ENCODE results near the gene R3HCC1L.

R3HCC1L gene

DNA sequence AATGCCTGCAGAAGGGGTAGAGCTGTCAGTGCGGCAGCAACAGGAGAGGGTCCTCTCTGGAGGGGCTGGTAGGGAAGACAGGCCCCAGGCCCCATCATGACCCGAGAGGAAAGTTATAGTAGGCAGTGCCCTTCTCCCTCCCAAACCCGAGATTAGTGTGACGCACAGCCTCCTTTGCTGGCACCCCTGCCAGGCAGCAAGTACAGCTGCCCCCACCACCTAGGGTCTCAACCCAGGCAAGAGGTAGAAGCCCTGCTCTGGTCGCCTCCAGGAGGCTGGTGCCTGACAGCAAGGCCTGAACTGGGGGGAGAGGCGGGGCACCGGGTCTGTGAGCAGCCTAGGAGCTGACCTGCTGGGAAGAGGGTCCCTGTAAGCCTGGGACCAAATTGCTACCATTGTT is 118.0 kb downstream of the R3HCC1L start:
- TF ChIP-seq POLR2A (IDR thresholded peaks at IDR 0.05; ENCODE audit: low read depth, low read length) (no peak), SPI1 (IDR thresholded peaks at IDR 0.05; ENCODE audit: low read depth, low read length) (no peak), PAX5 (IDR thresholded peaks at IDR 0.05; ENCODE audit: insufficient read depth, low read length, severe bottlenecking) (no peak), TAF1 (IDR thresholded peaks at IDR 0.05; ENCODE audit: low read depth, low read length) (no peak), POLR2AphosphoS5 (IDR thresholded peaks at IDR 0.05; ENCODE audit: low read depth, low read length) (no peak), POU2F2 (IDR thresholded peaks at IDR 0.05; ENCODE audit: low read depth, low read length) (no peak)
- DNase-seq (ENCODE audit: insufficient read length, low spot score) (no peak), FAIRE-seq (no peak)

DNA sequence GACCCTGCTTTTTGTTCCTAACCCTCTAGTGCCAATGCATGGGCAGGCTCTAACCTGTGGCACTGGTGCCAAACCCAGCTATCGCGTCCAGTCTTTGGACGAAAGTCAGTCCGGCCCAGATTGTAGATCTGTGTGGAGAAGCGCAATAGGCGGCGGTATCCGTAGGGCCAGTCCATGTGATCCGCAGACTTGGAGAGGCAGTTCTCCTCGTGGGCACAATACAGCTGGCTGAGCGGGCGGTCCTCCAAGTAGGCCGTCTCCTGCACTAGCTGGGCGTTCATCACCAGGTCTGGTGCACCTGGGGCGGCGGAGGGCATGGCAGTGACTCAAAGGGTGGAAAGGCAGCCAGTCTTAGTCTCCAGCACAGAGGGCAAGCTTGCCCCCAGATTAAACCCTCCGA is 119.0 kb downstream of the R3HCC1L start:
- FAIRE-seq (no peak), DNase-seq (ENCODE audit: insufficient read length, low spot score) (no peak)
- no peak for TF ChIP-seq SPI1 (IDR thresholded peaks at IDR 0.05; ENCODE audit: low read depth, low read length)

- DNase-seq (ENCODE audit: insufficient read length, low spot score) (no peak), FAIRE-seq (no peak)
These were observed 119.9 kb downstream of the R3HCC1L start for GRCh38 chr10:98254234-98254974.

GRCh38 chr10:98255146-98255877 is 120.9 kb downstream of the R3HCC1L start:
- FAIRE-seq (no peak), DNase-seq (ENCODE audit: insufficient read length, low spot score) (no peak)
- TF ChIP-seq POLR2AphosphoS5 (IDR thresholded peaks at IDR 0.05; ENCODE audit: low read depth, low read length) (no peak), POU2F2 (IDR thresholded peaks at IDR 0.05; ENCODE audit: low read depth, low read length) (no peak), PAX5 (IDR thresholded peaks at IDR 0.05; ENCODE audit: insufficient read depth, low read length, severe bottlenecking) (no peak), SPI1 (IDR thresholded peaks at IDR 0.05; ENCODE audit: low read depth, low read length) (no peak), TAF1 (IDR thresholded peaks at IDR 0.05; ENCODE audit: low read depth, low read length) (no peak), POLR2A (IDR thresholded peaks at IDR 0.05; ENCODE audit: low read depth, low read length) (no peak)

More at GRCh38 chr10:98254234-98254974, 119.9 kb downstream of the R3HCC1L start:
- TF ChIP-seq POU2F2 (IDR thresholded peaks at IDR 0.05; ENCODE audit: low read depth, low read length) (no peak), POLR2A (IDR thresholded peaks at IDR 0.05; ENCODE audit: low read depth, low read length) (no peak), TAF1 (IDR thresholded peaks at IDR 0.05; ENCODE audit: low read depth, low read length) (no peak), POLR2AphosphoS5 (IDR thresholded peaks at IDR 0.05; ENCODE audit: low read depth, low read length) (no peak), SPI1 (IDR thresholded peaks at IDR 0.05; ENCODE audit: low read depth, low read length) (no peak), PAX5 (IDR thresholded peaks at IDR 0.05; ENCODE audit: insufficient read depth, low read length, severe bottlenecking) (no peak)

GRCh38 chr10:98256692-98257091 is 122.2 kb downstream of the R3HCC1L start:
- TF ChIP-seq POU2F2 (IDR thresholded peaks at IDR 0.05; ENCODE audit: low read depth, low read length) (no peak), POLR2A (IDR thresholded peaks at IDR 0.05; ENCODE audit: low read depth, low read length) (no peak), TAF1 (IDR thresholded peaks at IDR 0.05; ENCODE audit: low read depth, low read length) (no peak), POLR2AphosphoS5 (IDR thresholded peaks at IDR 0.05; ENCODE audit: low read depth, low read length) (no peak), PAX5 (IDR thresholded peaks at IDR 0.05; ENCODE audit: insufficient read depth, low read length, severe bottlenecking) (no peak), SPI1 (IDR thresholded peaks at IDR 0.05; ENCODE audit: low read depth, low read length) (no peak)
- no peak for FAIRE-seq
- DNase-seq (ENCODE audit: insufficient read length, low spot score), result no peak

GRCh38 chr10:98257198-98257597 is 122.7 kb downstream of the R3HCC1L start:
- no peak for FAIRE-seq
- TF ChIP-seq POLR2A (IDR thresholded peaks at IDR 0.05; ENCODE audit: low read depth, low read length) (no peak), SPI1 (IDR thresholded peaks at IDR 0.05; ENCODE audit: low read depth, low read length) (no peak), PAX5 (IDR thresholded peaks at IDR 0.05; ENCODE audit: insufficient read depth, low read length, severe bottlenecking) (no peak), TAF1 (IDR thresholded peaks at IDR 0.05; ENCODE audit: low read depth, low read length) (no peak), POLR2AphosphoS5 (IDR thresholded peaks at IDR 0.05; ENCODE audit: low read depth, low read length) (no peak), POU2F2 (IDR thresholded peaks at IDR 0.05; ENCODE audit: low read depth, low read length) (no peak)

DNA sequence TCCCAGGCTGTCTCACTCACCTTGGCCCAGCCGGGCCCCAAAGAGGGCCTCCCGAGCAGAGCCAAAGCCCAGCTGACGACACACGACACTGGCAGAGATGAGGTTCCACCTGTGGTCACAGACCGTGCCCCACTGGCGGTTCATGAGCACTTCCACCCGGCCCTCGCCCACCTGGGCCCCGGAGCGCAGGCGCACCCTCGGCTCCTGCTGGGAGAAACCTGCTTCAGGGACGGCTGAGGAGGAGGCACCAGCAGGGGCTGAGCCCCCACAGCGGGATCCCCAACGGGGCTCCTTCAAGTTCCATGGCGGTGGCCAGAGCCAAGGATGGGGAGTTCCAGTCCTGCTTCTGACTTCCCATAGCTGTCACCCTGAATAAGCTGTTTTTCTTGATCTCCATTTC is 123.5 kb downstream of the R3HCC1L start:
- TF ChIP-seq TAF1 (IDR thresholded peaks at IDR 0.05; ENCODE audit: low read depth, low read length) (no peak), POLR2AphosphoS5 (IDR thresholded peaks at IDR 0.05; ENCODE audit: low read depth, low read length) (no peak), SPI1 (IDR thresholded peaks at IDR 0.05; ENCODE audit: low read depth, low read length) (no peak), POU2F2 (IDR thresholded peaks at IDR 0.05; ENCODE audit: low read depth, low read length) (no peak), PAX5 (IDR thresholded peaks at IDR 0.05; ENCODE audit: insufficient read depth, low read length, severe bottlenecking) (no peak), POLR2A (IDR thresholded peaks at IDR 0.05; ENCODE audit: low read depth, low read length) (no peak)
- DNase-seq (ENCODE audit: insufficient read length, low spot score) (no peak), FAIRE-seq (no peak)

More at GRCh38 chr10:98257198-98257597, 122.7 kb downstream of the R3HCC1L start:
- DNase-seq (ENCODE audit: insufficient read length, low spot score), result no peak

GRCh38 chr10:98258683-98259454 is 124.4 kb downstream of the R3HCC1L start:
- DNase-seq (ENCODE audit: insufficient read length, low spot score) (no peak), FAIRE-seq (no peak)
- no peak for TF ChIP-seq POU2F2 (IDR thresholded peaks at IDR 0.05; ENCODE audit: low read depth, low read length)
- no peak for TF ChIP-seq SPI1 (IDR thresholded peaks at IDR 0.05; ENCODE audit: low read depth, low read length)
- no peak for TF ChIP-seq POLR2A (IDR thresholded peaks at IDR 0.05; ENCODE audit: low read depth, low read length)
- TF ChIP-seq POLR2AphosphoS5 (IDR thresholded peaks at IDR 0.05; ENCODE audit: low read depth, low read length), result no peak
- TF ChIP-seq TAF1 (IDR thresholded peaks at IDR 0.05; ENCODE audit: low read depth, low read length), result no peak
- no peak for TF ChIP-seq PAX5 (IDR thresholded peaks at IDR 0.05; ENCODE audit: insufficient read depth, low read length, severe bottlenecking)

All from GM12891 (cell line).